GM19043 (cell line): ENCODE data around the gene MAGEA10.
"Not testable (repeated sequence)": the region's sequence is repeated elsewhere in the genome, so short reads cannot be mapped to it uniquely, and the experiment has no call there.

Source experiments
- ATAC-seq: cut with Tn5 transposase; IDR thresholded peaks from one replicate; pipeline ENCODE4 v1.9.1; 2021; ENCODE audit warnings: low read depth; ENCODE audit not compliant: unreplicated experiment

MAGEA10 gene

GRCh38 chrX:152138388-152138784 lies at the start of gene MAGEA10:
MAGEA10 (minus strand) TSS chrX:152138577; CDS start chrX:152135620, 2,957 bp downstream.
- no peak for ATAC-seq

- ATAC-seq: no peak
These were observed 39.3 kb upstream of the MAGEA10 start for GRCh38 chrX:152177497-152178269.

DNA sequence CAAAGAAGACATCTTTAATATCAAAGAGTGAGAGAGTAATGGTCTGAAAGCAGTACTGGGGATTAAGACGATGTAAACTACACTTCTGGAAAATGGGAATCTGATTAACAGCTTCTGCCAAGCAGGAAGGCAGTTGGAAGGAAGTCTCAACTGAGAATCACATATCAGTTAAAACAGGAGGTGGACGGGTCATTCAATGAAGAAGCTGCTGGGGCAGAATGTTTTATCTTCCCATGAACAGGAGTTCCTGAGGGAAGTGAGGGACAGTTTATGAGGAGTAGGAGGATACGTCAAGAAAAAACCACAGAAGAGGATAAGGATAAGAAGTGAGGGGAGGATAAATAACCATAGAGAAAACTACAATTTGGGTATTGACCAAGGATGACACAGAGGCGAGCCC lies 38.7 kb upstream of the MAGEA10 start:
- ATAC-seq: no peak

DNA sequence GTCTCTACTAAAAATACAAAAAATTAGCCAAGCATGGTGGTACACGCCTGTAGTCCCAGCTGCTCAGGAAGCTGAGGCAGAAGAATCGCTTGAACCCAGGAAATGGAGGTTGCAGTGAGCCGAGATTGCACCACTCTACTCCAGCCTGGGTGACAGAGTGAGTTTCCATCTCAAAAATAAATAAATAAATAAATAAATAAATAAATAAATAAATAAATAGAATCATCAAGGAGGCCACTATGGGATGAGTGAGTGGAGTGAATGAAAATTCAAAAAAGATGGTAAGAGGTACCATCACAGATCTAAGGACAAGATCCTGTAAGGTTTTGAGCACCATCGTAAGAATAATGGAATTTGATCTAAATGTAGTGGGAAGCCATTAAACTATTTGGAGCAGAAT lies 37.5 kb upstream of the MAGEA10 start:
- not testable (repeated sequence) for ATAC-seq

DNA sequence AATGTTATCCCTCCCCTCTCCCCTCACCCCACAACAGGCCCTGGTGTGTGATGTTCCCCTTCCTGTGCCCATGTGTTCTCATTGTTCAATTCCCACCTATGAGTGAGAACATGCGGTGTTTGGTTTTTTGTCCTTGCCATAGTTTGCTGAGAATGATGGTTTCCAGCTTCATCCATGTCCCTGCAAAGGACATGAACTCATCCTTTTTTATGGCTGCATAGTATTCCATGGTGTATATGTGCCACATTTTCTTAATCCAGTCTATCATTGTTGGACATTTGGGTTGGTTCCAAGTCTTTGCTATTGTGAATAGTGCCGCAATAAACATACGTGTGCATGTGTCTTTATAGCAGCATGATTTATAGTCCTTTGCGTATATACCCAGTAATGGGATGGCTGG lies 35.5 kb upstream of the MAGEA10 start:
- not testable (repeated sequence) for ATAC-seq

DNA sequence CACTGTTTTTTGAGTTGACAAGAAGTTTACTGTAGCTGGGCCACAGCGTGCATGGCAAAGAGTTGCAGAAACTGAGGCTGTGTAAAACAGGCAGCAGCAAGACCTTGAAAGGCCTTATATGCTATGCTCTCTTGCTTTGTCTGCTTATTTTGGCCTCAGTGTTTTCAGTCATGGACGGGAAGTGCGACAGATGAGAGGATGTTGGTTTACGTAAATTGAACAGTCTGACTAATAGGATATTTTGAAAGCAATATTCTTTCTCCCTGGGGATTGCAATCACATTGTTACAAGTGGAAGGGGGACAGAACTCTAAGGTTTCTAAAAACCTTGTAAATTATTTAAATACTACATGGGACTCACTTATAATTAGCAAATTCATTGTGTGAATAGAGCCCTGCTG lies 32.2 kb upstream of the MAGEA10 start:
- no peak for ATAC-seq

GRCh38 chrX:152165033-152165743 lies 26.8 kb upstream of the MAGEA10 start:
- ATAC-seq: no peak

- ATAC-seq: no peak
These were observed 18.7 kb upstream of the MAGEA10 start for GRCh38 chrX:152157042-152157441.

DNA sequence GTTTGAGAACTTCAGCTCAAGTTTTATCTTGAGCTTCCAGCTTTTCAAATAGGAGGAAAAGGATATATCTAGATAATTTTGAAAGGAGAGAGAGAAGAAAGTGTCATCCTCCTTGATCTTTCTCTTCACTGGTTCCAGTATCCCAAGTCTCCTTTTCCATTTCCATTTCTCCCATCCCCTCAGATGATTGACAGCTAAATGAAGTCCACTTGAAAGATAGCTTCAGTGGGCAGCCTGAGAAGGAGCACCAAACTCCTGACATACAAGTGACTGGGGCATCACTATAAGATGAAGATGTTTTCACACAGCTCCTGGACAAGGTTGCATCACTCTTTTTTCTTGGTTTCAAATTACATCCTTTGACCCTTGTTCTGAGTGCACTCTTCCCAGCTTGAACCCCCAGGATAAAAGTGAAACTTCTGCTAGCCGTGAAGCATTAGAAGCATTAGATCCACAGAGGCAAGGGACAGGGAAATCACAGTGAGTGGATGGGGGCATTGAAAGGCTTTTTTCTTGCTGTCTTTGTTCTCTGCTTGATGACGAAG lies 17.5 kb upstream of the MAGEA10 start:
- no peak for ATAC-seq

GRCh38 chrX:152154050-152154449 lies 15.7 kb upstream of the MAGEA10 start:
- no peak for ATAC-seq

- no peak for ATAC-seq
These were observed 12.9 kb upstream of the MAGEA10 start for GRCh38 chrX:152151256-152151655.

GRCh38 chrX:152149648-152150047 lies 11.3 kb upstream of the MAGEA10 start:
- ATAC-seq: no peak

- no peak for ATAC-seq
These were observed 1.2 kb upstream of the MAGEA10 start for GRCh38 chrX:152139589-152139988.

DNA sequence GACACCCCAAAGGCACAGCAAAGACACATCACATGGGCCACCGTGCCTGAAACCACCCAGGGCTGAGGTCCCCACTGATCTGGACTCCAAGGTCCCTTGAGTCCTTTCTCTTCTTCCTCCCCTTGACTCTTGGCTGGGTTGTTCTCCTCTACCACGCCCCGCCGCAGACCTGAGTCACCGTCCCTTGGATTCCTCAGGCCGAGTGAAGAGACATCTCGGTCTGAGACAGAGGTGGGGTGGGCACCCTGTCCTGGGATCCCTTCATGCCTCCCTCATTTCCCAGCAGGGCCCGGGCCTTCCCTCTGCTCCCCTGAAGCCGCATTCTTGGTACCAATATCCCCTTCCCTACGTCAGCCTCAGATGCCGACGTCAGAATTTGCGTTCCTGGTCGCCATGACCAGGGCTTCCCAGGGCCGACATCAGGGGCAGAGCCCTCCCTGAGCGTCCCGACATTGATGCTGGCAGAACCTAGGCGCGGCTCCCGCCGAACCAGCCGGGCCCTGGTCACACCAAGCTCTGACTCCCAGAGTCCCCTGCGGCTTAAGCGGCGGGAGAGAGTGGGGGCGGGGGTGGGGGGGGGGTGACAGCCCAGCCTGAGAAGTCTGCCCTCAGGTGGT lies 498 bp downstream of the MAGEA10 start:
- ATAC-seq: no peak

DNA sequence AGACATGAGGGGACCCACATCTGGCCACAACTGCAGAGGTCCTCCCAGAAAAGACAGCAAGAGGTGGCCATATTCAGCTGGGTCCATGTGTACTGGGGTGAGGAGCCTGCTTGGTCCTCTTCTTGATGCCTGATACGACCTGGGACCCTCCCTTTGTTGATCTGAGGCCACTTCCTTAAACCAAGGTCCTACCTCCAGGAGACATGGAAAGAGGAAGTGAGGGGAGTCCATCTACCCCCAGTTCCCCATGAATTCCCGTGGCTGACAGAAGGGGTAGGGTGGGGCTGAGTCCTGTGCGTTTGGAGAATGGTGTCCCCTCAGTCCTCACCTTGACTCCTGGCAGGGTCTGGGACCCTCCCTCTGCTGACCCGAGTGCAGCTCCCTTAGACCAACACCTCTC lies 2.1 kb downstream of the MAGEA10 start:
- ATAC-seq: no peak

- no peak for ATAC-seq
These were observed 6.9 kb downstream of the MAGEA10 start for GRCh38 chrX:152131525-152131924.

DNA sequence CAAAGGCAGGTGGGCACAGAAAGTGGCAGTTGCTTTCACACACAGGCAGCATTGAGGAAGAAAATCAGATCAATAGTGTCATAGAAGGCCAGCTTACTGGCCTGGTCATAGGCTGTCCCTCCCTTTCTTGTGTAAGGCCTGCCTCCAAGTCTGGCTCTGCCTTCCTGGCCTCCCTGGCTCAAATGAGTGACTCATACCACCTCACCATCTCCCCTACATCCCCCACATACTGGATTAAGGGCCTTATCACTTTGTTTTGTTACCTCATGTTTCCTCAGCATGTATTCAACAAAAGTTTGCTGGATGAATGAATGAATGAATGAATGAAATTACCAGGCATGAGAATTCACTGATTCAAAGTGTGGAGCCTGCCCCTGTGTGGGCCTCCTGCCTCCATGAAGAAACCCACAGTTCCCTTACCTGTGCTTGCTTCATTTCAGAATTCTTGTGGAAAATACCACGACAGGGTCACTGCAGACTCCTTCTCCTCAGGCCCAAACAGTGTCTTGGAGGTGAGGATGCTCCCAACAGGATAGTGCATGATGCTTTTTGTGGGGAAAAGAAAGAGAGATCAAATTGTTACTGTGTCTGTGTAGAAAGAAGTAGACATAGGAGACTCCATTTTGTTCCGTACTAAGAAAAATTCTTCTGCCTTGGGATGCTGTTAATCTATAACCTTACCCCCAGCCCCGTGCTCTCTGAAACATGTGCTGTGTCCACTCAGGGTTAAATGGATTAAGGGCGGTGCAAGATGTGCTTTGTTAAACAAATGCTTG lies 9.1 kb downstream of the MAGEA10 start:
- not testable (repeated sequence) for ATAC-seq

- no peak for ATAC-seq
These were observed 21.1 kb downstream of the MAGEA10 start for GRCh38 chrX:152117305-152117704.

- ATAC-seq: no peak
These were observed 29.9 kb downstream of the MAGEA10 start for GRCh38 chrX:152108527-152108926.

DNA sequence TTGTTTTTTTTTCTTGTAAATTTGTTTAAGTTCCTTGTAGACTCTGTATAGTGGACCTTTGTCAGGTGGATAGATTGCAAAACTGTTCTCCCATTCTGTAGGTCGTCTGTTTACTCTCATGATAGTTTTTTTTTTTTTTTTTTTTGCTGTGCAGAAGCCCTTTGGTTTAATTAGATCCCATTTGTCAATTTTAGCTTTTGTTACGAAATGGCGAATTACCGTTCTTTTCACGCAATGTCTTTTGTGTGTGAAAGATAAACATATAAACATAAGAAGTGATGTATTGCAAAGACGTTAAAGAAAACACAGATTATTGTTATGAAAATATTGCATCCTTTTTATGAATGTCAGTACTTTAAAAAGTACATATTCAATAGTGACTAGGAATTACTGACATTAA lies 34.5 kb downstream of the MAGEA10 start:
- no peak for ATAC-seq

DNA sequence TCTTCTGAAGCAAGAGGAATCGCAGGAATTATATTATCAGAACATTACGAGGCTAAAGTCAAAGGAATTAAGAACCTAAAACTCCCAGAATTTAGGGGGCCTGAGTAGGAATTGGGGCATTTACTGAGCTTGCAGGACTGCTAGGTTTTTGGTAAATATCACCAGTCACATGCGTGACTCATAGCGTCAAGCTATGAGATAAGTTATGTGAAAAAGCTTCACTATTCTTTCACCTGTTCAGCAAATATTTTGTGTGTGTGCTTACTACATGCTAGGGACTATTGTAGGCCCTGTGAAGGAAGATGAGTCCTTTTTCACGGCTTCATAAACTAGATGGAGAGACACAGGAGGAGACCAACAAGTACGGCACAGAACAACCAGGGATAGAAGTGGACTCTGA lies 52.2 kb downstream of the MAGEA10 start:
- no peak for ATAC-seq
